Measurements from ENCODE around the gene C3orf20.

GRCh38 chr3:14718539-14718938, 43.6 kb downstream of the C3orf20 start:
- TF ChIP-seq POLR2A (IDR thresholded peaks at IDR 0.05; ENCODE audit: low read length): no peak
- no peak for TF ChIP-seq GATA1 (IDR thresholded peaks at IDR 0.05; ENCODE audit: low read depth, low read length)

All from erythroblast (primary cell).